AG10803 (cell line): ENCODE results near the gene PAPPA.

Experiments
- DNase-seq: peaks from one replicate; pipeline ENCODE4 v3.0.0; 2010; ENCODE audit warnings: low read depth
- H3K4me3 ChIP-seq: 2 replicates; pipeline ENCODE4 v1.5.1; 2011; ENCODE audit warnings: mild to moderate bottlenecking, low read length, control low read depth
- CTCF ChIP-seq: conservative IDR thresholded peaks from 2 replicates; pipeline ENCODE4 v1.5.1; 2011; ENCODE audit warnings: mild to moderate bottlenecking, low read length, control low read depth, inconsistent platforms

The PAPPA gene

GRCh38 chr9:116414374-116414773 is 260.8 kb downstream of the PAPPA start:
- H3K4me3 ChIP-seq: no peak overlapping the region
- no peak for TF ChIP-seq CTCF
- DNase-seq: no peak

GRCh38 chr9:116416421-116416820 is 262.8 kb downstream of the PAPPA start:
- no peak for TF ChIP-seq CTCF
- no peak for DNase-seq
- no peak overlapping the region for H3K4me3 ChIP-seq

- DNase-seq: no peak
- TF ChIP-seq CTCF: no peak
- no peak overlapping the region for H3K4me3 ChIP-seq
Observed at GRCh38 chr9:116417464-116417863, 263.9 kb downstream of the PAPPA start.

DNA sequence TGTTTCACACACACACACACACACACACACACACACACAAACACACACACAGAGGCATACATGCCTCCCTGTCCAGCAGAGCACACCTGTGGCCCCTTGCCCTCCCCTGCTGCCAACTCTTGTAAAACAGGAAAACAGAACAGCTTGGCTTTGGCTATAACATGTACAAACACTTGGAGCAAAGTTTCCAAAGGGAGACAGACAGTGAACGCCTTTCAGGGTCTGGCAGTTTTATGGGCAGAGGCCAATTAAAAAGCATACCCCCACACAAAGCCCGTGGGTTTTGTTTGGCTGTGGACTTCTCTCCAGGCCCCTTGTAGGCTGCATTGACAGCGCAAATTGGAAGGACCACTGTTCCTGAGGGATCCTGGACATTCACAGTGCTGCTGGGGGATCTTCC is 265.6 kb downstream of the PAPPA start:
- H3K4me3 ChIP-seq: no peak overlapping the region
- TF ChIP-seq CTCF: no peak
- no peak for DNase-seq

DNA sequence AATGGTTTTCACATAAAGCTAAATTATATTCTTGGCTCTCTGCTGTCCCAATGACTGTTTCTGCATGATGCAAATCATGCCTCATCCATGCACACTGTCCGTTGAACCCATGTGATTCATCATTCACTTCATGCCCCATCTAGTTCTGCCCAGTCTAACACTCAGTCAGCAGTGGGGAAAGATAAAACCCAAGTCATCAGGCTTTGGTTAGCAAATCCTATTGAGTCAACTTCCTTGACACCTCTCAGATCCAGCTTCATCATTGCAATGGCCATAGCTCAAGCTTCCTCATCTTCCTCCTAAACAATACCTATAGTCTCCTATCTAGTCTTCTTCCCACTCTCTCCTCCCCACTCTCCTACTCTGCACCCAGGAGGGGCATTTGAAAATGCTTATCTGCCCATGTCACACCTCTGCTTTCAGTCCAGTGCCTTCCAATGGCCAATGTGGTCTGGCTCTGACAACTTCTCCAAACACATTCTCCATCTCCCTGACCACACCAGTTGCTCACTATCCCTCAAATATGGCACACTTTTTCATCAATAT is 267.5 kb downstream of the PAPPA start:
- TF ChIP-seq CTCF: no peak
- H3K4me3 ChIP-seq: no peak overlapping the region
- DNase-seq: peak; percentile 46

- no peak for TF ChIP-seq CTCF
- no peak for DNase-seq
- no peak overlapping the region for H3K4me3 ChIP-seq
Observed at GRCh38 chr9:116422119-116422979, 268.8 kb downstream of the PAPPA start.

DNA sequence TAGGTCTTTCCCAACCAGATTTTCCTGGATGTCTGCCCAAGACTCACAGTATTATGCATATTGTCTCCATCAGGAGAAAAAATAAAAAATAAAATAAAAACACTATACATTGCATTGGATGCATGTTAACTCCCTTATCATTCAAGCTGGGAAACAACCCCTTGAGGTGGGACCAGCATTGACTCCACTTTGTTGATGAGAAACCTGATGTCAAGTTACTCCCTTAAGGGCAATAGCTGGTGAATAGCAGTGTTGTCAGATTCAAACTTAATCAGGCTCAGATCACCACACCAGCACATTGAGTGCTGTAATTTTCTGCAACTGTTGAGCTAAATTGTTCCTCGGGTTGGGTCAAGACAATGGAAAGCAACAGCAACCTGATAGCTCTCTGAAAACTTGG is 269.6 kb downstream of the PAPPA start:
- TF ChIP-seq CTCF: no peak
- DNase-seq: no peak
- no peak overlapping the region for H3K4me3 ChIP-seq
